Stimulated activated CD8-positive, alpha-beta memory T cell treated with anti-CD3 and anti-CD28 coated beads, Interleukin-4, amount 100 ng/mL, for 1 hour (primary cell): Measurements from ENCODE around the gene PRXL2A.
"Not testable (repeated sequence)": the region's sequence is repeated elsewhere in the genome, so short reads cannot be mapped to it uniquely, and the experiment has no call there.

Source experiments
- DNase-seq, 2 donors: peaks; one replicate each; pipeline ENCODE4 v3.0.0-alpha.2; 2020; ENCODE audit warnings: low read depth in 2 of 2, low spot score in 1 of 2

Gene PRXL2A

GRCh38 chr10:80473692-80474596 lies 65.6 kb downstream of the PRXL2A start:
- no peak for DNase-seq

GRCh38 chr10:80474597-80474910 lies 66.2 kb downstream of the PRXL2A start:
- no peak for DNase-seq

DNA sequence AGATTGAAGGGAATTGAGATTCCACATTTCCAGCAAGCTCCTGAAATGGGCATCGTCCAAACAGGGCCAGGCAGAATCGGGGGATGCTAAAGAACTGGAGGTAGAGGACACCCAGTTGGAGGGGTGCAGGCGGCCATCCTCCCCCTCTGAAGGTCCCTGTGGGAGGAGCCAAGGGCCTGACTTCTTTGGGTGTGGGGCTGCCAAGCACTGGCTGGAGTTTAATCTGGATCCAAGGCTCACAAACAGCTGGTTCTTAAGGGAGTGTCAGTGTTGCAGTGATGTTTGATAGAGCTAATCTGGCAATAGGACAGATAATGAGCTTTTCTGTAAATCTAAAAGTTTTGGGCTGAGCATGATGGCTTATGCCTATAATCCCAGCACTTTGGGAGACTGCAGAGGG lies 66.6 kb downstream of the PRXL2A start:
- DNase-seq, result no peak

DNA sequence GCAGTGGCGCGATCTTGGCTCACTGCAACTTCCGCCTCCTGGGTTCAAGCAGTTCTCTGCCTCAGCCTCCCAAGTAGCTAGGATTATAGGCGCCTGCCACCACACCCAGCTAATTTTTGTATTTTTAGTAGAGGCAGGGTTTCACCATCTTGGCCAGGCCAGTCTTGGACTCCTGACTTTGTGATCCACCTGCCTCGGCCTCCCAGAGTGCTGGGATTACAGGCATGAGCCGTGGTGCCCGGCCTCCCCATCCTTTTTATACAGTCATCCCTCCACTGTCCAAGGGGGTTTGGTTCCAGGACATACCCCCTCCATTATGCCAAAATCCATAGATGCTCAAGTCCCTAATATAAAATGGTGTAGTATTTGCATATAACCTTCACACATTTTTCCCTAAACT lies 67.3 kb downstream of the PRXL2A start:
- not testable (repeated sequence) for DNase-seq

GRCh38 chr10:80476685-80477084 lies 68.3 kb downstream of the PRXL2A start:
- DNase-seq, result no peak

- no peak for DNase-seq
These were observed 69.5 kb downstream of the PRXL2A start for GRCh38 chr10:80477813-80478212.

DNA sequence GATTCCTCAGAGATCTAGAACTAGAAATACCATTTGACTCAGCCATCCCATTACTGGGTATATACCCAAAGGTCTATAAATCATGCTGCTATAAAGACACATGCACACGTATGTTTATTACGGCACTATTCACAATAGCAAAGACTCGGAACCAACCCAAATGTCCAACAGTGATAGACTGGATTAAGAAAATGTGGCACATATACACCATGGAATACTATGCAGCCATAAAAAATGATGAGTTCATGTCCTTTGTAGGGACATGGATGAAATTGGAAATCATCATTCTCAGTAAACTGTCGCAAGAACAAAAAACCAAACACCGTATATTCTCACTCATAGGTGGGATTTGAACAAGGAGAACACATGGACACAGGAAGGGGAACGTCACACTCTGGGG lies 72.0 kb downstream of the PRXL2A start:
- DNase-seq, result not testable (repeated sequence)

GRCh38 chr10:80480852-80481251 lies 72.5 kb downstream of the PRXL2A start:
- no peak for DNase-seq

- no peak for DNase-seq
These were observed 75.9 kb downstream of the PRXL2A start for GRCh38 chr10:80484243-80484642.

- DNase-seq, result no peak
These were observed 76.3 kb downstream of the PRXL2A start for GRCh38 chr10:80484676-80485075.

- DNase-seq, result no peak
These were observed 77.0 kb downstream of the PRXL2A start for GRCh38 chr10:80485076-80485945.

DNA sequence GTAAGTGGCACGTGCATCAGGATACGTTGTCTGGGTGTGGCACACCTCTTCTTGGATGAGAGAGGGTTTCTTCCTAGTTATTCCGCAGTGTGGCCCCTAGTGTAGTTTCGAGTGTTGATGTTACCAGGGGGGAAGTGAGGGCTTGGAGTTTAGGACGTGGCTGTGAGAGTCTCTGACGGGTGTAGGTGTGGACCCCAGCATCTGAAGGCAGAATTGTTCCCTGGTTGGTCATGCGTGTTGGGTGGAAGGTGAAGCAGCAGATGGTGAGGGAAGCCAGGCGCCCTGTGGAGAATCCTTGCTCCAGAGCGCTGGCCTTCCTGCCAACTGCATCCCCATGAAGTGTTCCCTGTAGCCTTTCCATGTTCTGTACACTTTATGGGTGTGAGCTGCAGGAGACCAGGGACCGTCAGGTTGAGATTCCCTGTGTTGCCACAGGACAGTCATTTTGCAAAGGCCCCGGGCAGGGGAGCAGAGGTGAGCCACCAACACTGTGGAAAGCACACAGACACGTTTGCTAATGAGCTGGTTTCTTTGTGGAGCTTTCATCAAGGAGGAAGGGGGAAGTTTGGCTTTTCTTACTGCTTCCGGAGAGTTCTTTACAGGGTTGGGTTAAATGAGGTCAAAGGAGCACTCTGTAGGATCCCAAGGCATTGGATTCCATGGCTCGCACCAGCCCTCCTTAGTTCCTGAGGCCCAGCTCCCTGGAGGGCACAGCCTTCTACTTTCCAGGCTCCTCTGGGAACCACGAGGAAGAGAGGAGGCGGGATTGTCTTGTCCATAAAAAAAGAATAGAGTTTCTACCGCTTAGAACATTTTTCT lies 77.8 kb downstream of the PRXL2A start:
- DNase-seq, result no peak
